A375 (cell line): ENCODE data around the gene PWP1. TPM values are rescaled to one million over a fixed set of nuclear protein-coding genes. Genes with fewer than 3 reads are reported as not detected.

Experiments used
- total RNA-seq: library from RNA; depleted of rRNA; stranded (reverse); fragments of >200 nt; shearing (Covaris generic); gene quantifications from 2 replicates; pipeline ENCODE4 v1.2.3, GENCODE V29; 2014; rRNA removed

The PWP1 gene
- total RNA-seq = 92.2 and 107 TPM in 2 replicates

DNA sequence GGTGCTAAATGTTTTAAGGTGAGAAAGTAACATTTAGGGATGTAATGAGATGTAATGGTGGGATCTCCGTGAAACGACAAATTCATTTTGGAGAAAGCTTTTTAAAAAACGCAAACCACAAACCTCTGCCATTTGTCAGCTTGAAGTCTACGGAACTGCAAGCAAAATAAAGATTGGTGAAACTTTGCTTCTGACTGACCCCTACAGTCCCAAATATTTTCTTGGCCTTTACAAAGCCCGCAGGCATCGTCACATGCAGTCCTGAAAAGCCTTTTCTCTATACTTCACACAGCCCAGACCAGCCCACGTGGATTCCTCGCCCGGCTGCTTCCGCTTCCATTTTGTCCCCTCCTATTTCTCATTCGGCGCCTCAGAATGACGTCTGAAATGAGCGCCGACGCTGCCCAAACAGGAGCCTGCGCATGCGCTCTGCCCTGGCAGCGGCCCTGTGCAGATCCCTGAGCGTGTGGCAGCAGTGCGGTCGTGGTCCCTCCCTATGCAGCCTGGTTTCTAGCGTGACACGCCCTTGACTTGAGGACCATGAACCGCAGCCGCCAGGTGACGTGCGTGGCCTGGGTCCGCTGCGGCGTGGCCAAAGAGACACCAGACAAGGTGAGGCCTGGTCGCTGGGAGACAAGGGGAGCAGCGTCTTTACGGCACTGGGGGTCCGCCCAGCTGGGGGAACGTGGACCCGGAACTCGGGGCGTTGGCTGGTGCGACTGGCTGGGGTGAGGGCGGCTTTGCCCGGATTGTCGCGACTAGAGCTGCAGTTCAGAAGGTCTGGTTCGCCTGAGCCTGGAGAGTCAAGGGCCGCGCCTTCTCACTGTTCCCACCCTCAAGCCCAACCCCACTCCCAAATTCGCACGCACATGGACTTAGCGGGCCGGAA is at the start of gene PWP1:
Gene PWP1, plus strand, starts transcription at position 440 of the 889 bp plus-strand sequence. Its CDS starts 101 bp downstream, at position 541.

DNA sequence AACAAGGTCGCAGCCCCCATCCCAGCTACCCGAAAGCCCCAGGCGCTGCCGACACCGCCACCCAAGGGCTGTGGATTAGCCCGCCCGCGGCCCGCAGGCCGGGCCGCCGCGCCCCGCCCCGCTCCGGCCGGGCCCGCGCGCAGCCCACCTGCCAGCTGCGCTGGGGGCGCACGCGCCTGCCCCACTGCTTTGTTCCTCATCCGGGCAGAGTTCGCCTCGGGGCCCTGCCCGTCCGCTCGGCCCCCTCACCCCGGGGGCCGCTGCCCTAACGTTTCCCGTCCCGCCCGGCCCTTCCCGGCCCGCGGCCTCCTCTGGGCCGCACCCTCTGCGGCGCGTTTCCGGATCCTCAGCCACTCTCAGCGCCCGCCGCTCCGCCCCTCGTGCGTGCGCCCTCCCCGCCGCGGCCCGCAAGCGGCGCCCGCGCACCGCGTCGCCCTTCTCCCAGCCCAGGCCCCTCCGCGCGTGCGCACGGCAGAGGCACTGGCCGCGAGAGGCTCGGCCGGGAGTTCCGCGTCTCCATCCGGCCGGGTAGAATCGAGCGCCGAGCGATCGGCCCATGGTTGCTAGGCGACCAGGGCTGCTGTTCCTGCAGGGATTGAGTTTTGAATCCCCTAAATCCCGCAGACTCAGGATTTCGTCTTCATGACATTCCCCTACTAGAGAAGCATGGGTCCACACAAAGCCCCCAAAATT is 75.4 kb downstream of the PWP1 start, which contains the start of gene PRDM4:
Gene PRDM4, minus strand, starts transcription at position 329 of the 693 bp plus-strand sequence. CDS start 622 bp downstream, outside the sequence.

Other genes with a start within 250 kb of the PWP1 start
- gene PRDM4, start 75.3 kb downstream of the PWP1 start, total RNA-seq = 26.8 and 27.2 TPM in 2 replicates
- not detected in 2 replicates for gene ASCL4, start 88.9 kb downstream of the PWP1 start, total RNA-seq